Measurements from ENCODE around the gene TRAM2.

TRAM2 gene

DNA sequence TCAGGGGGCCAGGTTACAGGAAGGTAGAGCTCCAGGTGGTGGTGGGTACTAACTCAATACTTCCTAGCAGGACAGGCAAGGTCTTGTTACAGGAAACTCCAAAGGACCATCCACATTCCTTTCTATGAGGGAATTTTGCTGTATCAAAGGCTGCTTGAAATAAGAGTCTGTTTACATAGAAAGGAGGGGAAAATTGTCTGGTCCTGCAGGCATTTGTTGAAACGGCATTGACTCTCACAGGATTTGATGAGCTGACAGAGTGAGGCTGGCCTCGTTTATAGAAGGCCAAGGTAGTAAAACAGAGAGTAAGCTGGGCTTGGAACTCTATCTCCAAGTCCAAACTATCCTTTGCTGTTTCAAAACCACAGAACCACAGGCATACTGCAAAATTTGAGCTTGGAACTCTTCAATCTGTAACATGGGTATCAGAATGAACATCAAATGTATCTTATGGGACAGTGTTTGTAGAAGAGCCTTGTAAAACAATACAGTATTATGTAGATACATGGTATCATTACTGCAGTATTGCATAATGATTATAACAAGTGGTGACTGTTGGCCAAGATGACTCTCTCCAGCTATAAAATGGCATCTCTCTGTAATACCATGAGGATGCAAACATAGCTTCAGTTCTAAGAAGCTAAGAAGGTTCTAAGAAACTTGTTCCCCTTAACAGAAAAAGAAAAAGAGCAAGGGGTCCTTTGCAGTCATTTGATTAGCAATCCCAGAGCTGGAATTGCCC, 61.5 kb downstream of the TRAM2 start:
- Mint-ChIP-seq H3K9me3 (no peaks in the 10 kb centered on the region), H3K36me3 (ENCODE audit: low read depth) (peaks cover 98% of the 10 kb centered on the region), H3K4me1 (ENCODE audit: low read depth) (peaks cover 42% of the 10 kb centered on the region), H3K4me3 (no peak overlapping the region), H3K27ac (no peak overlapping the region), H3K27me3 (no peaks in the 10 kb centered on the region)
- intact Hi-C loops (cut with micrococcal nuclease) = no loop called here

DNA sequence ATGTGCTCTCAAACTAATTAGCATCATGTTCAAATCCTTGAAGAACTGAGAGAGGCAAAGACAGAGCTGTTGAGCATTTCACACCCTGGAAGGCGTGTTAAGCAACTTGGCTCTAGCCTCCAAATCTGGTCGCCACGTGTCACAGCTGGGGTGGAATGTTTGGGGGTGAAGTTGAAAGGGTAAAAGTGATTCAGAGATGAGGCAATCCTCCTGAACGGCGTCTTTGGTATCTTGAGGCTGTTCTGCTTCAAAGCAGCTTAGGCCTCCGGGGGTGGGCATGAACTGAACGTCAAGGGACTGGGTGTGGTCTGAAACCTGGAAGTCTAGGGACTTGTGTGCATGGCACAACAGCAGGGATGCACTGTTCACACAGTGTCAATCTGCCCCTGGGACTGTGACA, 62.3 kb downstream of the TRAM2 start:
- H3K36me3 Mint-ChIP-seq (ENCODE audit: low read depth) = peaks cover 98% of the 10 kb centered on the region
- H3K27ac Mint-ChIP-seq = peak overlapping the region; percentile 34
- no peaks in the 10 kb centered on the region for H3K27me3 Mint-ChIP-seq
- peaks cover 33% of the 10 kb centered on the region for H3K4me1 Mint-ChIP-seq (ENCODE audit: low read depth)
- intact Hi-C loops (cut with micrococcal nuclease) = no loop called here
- no peak overlapping the region for H3K4me3 Mint-ChIP-seq
- H3K9me3 Mint-ChIP-seq = no peaks in the 10 kb centered on the region

DNA sequence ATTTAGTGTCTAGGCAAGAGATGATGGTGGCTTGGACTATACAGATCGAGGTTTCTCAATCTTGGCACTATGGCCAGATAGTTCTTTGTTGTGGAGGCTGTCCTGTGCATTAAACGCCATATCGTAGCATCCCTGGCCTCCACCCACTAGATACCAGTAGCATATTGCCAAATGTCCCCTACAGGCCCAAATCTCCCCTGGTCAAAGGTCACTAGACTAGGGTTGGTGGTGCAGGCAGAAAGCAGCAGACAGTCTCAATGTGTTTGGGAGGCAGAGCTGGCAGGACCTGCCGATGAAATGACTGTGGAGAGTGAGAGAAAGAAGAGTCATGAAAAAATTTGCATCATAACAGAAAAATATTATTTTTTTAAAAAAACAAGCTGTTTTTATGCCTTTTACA, 63.0 kb downstream of the TRAM2 start:
- H3K27me3 Mint-ChIP-seq = no peaks in the 10 kb centered on the region
- H3K4me3 Mint-ChIP-seq = no peak overlapping the region
- peaks cover 98% of the 10 kb centered on the region for H3K36me3 Mint-ChIP-seq (ENCODE audit: low read depth)
- no peak overlapping the region for H3K27ac Mint-ChIP-seq
- intact Hi-C loops (cut with micrococcal nuclease) = no loop called here
- no peaks in the 10 kb centered on the region for H3K9me3 Mint-ChIP-seq
- peaks cover 27% of the 10 kb centered on the region for H3K4me1 Mint-ChIP-seq (ENCODE audit: low read depth)

DNA sequence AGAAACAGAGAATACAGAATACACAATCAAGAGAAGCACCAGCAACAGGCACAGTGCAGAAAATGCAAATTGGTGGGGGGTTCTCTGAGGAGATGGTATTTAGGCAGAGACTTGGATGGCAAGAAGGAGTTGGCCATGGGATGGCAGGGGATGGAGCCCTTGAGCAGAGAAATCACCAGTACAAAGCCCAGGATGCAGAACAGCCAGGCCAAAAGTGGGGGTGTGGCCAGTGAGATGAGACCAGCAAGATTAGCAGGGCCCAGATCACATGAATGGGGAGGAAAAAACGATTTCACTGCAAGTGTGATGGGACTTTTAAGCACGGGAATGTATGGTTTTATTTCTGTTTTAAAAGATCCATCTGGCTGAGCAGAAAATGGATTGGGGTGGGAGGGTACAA, 63.4 kb downstream of the TRAM2 start:
- intact Hi-C loops (cut with micrococcal nuclease) = no loop called here
- Mint-ChIP-seq H3K27me3 (no peaks in the 10 kb centered on the region), H3K27ac (no peak overlapping the region), H3K4me1 (ENCODE audit: low read depth) (peaks cover 25% of the 10 kb centered on the region), H3K36me3 (ENCODE audit: low read depth) (peaks cover 98% of the 10 kb centered on the region), H3K4me3 (no peak overlapping the region), H3K9me3 (no peaks in the 10 kb centered on the region)

DNA sequence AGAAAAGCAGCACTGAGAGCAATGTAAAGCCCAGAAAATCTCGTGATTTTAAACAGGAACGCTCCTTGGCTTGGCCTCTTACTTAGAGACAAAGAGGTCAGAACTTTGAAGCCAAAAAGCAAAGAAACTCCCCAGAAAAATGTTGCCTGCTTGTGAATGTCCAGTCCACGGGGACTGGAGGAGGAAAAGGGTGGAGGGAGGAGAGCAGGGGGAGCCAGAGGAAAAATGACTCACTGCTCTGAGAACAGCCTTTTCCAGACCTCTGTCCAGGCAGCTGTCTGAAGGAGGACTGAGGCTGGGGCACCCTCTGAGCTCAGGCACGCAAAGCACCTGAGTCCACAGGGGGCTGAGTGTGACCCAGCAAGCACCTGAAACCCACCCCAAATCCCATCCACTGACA, 64.7 kb downstream of the TRAM2 start:
- H3K27me3 Mint-ChIP-seq = no peaks in the 10 kb centered on the region
- peaks cover 25% of the 10 kb centered on the region for H3K4me1 Mint-ChIP-seq (ENCODE audit: low read depth)
- peaks cover 99% of the 10 kb centered on the region for H3K36me3 Mint-ChIP-seq (ENCODE audit: low read depth)
- no peak overlapping the region for H3K27ac Mint-ChIP-seq
- no peak overlapping the region for H3K4me3 Mint-ChIP-seq
- H3K9me3 Mint-ChIP-seq = no peaks in the 10 kb centered on the region
- intact Hi-C loops (cut with micrococcal nuclease) = no loop called here

DNA sequence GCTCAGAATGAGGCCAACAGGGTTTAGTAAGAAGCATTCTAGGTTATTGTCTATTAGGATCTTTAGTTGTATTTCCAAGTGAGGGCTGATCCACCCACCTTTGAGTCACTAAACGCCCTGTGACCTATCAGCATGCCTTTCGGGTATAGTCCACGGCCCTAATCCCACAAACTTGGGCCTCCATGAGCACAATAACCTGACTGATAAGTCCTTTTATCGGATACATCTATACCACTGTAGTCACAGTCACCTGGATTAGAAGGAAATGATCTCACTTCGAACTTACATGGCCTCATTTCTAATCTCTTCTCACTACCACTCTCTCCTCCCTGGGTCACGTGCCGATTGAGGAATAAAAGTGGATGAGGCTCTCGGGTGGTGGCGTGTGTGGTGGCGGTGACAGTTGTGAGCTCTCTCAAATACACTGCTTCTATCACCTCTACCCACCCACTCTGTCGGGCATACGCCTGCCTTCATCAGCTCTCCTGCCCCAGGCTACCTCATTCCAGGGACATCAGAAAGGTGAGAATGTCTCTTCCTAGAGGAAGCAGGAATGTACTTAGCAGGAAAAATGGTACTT, 65.2 kb downstream of the TRAM2 start:
- Mint-ChIP-seq H3K4me1 (ENCODE audit: low read depth) (peaks cover 26% of the 10 kb centered on the region), H3K27me3 (no peaks in the 10 kb centered on the region), H3K36me3 (ENCODE audit: low read depth) (peaks cover 100% of the 10 kb centered on the region), H3K9me3 (no peaks in the 10 kb centered on the region), H3K4me3 (no peak overlapping the region), H3K27ac (no peak overlapping the region)
- intact Hi-C loops (cut with micrococcal nuclease) = no loop called here

DNA sequence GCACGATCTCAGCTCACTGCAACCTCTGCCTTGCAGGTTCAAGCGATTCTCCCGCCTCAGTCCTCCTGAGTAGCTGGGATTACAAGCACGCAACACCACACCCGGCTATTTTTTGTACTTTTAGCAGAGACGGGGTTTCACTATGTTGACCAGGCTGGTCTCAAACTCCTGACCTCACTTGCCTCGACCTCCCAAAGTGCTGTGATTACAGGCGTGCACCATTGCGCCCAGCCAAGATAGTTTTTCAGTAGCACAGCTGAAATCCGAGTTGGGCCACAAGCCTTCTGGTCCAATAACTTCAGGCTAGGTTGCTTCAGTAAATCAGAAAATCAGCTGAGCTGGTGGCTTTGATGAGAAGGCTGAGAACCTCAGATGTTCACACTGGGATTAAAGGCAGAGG, 65.7 kb downstream of the TRAM2 start:
- Mint-ChIP-seq H3K27ac (no peak overlapping the region), H3K4me3 (no peak overlapping the region), H3K9me3 (no peaks in the 10 kb centered on the region), H3K4me1 (ENCODE audit: low read depth) (peaks cover 31% of the 10 kb centered on the region), H3K27me3 (no peaks in the 10 kb centered on the region), H3K36me3 (ENCODE audit: low read depth) (peaks cover 100% of the 10 kb centered on the region)
- intact Hi-C loops (cut with micrococcal nuclease) = no loop called here

DNA sequence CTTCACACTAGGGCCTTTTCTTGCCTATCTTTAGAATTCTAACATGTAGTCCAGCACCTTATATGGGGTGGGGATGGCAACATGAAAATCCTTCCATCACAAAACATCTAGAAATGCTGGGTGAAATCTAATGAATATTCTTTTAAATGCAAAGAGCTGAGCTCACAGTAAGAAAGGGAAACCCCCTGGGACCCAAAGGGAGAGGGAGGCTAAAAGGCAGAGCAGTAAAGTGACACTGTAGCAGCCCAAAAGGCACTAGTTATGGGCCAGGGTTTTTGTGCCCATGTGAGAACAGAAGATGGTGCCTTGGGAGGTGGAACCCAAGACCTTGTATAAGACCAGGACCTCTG, 66.7 kb downstream of the TRAM2 start:
- Mint-ChIP-seq H3K4me1 (ENCODE audit: low read depth) (peaks cover 41% of the 10 kb centered on the region), H3K9me3 (no peaks in the 10 kb centered on the region), H3K27ac (no peak overlapping the region), H3K4me3 (no peak overlapping the region), H3K27me3 (no peaks in the 10 kb centered on the region), H3K36me3 (ENCODE audit: low read depth) (peaks cover 100% of the 10 kb centered on the region)
- intact Hi-C loops (cut with micrococcal nuclease) = no loop called here

DNA sequence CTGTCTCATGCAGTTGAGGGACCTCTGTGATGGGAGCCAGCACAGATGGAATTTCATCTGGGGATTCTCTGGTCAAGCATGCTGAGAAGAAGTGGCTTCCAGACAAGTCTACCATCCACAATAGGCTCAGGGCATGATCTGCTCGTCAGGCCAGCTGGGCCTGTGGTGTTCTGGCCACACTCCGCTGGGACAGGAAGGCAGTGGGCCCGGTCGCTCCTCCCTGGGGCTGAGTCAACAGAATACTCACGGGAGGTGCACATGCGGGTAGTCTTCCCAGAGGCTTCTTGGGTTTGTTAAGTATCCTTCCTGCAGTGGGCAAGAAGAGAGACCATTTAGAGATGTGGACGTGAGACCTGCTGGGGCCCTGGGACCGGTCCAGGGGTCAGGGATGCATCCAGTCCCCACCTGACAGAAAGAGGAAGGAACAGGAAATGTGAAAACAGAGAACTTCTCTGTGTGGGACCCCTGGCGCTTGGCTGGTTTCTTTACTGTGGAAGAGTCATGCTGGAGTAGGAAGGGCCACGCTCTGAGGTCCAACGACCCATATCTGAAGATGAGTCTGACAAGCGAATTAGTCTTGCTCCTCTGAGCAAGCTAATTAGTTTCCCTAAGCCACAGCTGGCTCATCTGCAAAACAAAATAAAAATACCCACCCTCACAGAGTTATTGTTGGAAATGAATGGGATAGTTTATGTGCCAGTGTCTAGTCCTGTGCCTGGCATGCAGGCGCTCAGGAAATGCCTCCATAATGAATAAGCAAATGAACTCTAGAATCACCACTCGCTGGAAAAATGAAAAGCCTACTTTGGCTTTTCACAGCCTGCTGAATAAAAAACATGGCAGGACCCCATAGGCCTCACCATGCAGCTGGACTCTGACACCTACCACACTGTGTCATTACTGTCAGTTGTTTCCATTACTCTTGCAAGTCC, 67.3 kb downstream of the TRAM2 start:
- H3K9me3 Mint-ChIP-seq = no peaks in the 10 kb centered on the region
- H3K27me3 Mint-ChIP-seq = no peaks in the 10 kb centered on the region
- H3K36me3 Mint-ChIP-seq (ENCODE audit: low read depth) = peaks cover 100% of the 10 kb centered on the region
- no peak overlapping the region for H3K4me3 Mint-ChIP-seq
- H3K4me1 Mint-ChIP-seq (ENCODE audit: low read depth) = peaks cover 41% of the 10 kb centered on the region
- no peak overlapping the region for H3K27ac Mint-ChIP-seq
- intact Hi-C loops (cut with micrococcal nuclease) = no loop called here

DNA sequence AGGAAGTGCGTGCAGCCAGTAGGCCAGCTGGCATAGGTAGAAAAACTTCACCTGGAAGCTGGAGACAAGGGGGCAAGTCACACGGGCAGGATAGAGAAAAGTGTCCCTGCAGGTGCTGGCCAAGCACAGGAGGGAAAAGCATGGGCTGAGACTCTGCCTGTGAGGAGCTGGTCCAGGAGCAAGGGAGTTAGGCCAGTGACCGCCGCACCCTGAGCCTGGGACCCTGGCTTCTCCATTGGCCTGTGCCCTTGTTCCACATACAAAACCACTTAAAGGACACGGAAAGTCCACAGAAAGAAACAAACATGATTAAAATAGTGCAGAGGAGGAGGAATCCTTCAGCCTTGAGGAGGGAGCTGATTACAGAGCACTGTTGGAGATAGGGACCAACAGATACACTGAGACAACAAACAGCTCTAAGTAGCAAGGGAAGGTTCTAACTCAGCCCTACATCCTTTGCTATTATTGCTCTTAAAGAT, 68.6 kb downstream of the TRAM2 start:
- no peak overlapping the region for H3K27ac Mint-ChIP-seq
- intact Hi-C loops (cut with micrococcal nuclease) = no loop called here
- H3K4me1 Mint-ChIP-seq (ENCODE audit: low read depth) = peaks cover 49% of the 10 kb centered on the region
- no peaks in the 10 kb centered on the region for H3K27me3 Mint-ChIP-seq
- H3K9me3 Mint-ChIP-seq = no peaks in the 10 kb centered on the region
- no peak overlapping the region for H3K4me3 Mint-ChIP-seq
- H3K36me3 Mint-ChIP-seq (ENCODE audit: low read depth) = peaks cover 98% of the 10 kb centered on the region

DNA sequence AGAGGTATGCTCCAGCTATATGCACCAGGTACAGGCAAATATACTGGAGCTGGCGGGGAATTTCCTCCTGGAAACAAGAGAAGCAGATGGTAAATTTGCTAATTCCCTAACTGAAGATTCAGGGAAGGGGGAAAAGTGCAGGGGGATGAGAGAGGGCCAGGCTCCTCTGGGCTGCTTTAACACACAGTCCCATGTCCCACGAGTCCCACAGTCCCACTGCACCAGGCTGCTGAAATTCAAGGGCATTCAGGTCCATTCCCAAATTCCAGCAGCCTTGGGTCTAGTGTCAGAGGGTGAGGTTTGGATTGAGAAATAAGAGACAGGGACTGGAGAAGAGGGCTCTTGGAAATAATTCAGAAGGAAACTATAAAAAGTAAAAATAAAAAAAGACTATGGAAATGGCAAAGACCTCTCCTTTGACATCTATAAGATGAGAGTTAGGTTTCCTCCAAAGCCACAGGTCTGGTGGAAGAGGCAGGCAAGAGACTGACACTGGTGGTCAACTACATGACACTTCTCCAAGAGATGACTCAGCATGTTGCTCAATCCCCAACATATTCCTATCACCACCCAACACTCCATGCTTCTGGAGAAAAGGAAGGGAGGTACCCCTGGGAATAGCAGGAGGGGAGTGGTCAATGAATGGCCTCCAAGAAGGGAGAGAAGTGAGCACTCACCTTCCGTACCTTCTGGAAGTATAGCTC, 69.2 kb downstream of the TRAM2 start:
- intact Hi-C loops (cut with micrococcal nuclease) = no loop called here
- Mint-ChIP-seq H3K36me3 (ENCODE audit: low read depth) (peaks cover 98% of the 10 kb centered on the region), H3K27me3 (no peaks in the 10 kb centered on the region), H3K4me1 (ENCODE audit: low read depth) (peaks cover 53% of the 10 kb centered on the region), H3K9me3 (no peaks in the 10 kb centered on the region), H3K27ac (peak overlapping the region; percentile 65), H3K4me3 (no peak overlapping the region)

DNA sequence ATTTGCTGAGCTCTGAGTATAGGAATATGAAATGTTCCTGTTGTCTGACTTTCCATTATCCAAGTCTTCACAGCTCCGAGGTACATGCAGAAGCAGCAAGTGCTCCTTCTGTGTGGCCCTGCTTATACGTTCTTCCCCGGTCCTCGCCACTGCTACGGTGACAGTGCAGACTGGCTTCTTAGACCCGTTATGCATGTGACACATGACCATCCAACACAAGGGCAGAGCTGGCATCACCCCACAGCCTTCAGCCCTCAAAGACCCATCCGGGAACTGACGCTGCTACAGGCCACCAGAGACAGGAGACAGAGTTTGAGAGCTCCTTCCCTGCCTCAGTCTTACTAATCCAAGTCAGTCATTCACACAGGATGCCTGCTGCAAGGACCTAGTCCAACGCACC, 70.4 kb downstream of the TRAM2 start:
- H3K27me3 Mint-ChIP-seq = no peaks in the 10 kb centered on the region
- H3K27ac Mint-ChIP-seq = peak overlapping the region; percentile 84
- H3K9me3 Mint-ChIP-seq = no peaks in the 10 kb centered on the region
- intact Hi-C loops (cut with micrococcal nuclease) = no loop called here
- H3K4me1 Mint-ChIP-seq (ENCODE audit: low read depth) = peaks cover 56% of the 10 kb centered on the region
- no peak overlapping the region for H3K4me3 Mint-ChIP-seq
- H3K36me3 Mint-ChIP-seq (ENCODE audit: low read depth) = peaks cover 98% of the 10 kb centered on the region

DNA sequence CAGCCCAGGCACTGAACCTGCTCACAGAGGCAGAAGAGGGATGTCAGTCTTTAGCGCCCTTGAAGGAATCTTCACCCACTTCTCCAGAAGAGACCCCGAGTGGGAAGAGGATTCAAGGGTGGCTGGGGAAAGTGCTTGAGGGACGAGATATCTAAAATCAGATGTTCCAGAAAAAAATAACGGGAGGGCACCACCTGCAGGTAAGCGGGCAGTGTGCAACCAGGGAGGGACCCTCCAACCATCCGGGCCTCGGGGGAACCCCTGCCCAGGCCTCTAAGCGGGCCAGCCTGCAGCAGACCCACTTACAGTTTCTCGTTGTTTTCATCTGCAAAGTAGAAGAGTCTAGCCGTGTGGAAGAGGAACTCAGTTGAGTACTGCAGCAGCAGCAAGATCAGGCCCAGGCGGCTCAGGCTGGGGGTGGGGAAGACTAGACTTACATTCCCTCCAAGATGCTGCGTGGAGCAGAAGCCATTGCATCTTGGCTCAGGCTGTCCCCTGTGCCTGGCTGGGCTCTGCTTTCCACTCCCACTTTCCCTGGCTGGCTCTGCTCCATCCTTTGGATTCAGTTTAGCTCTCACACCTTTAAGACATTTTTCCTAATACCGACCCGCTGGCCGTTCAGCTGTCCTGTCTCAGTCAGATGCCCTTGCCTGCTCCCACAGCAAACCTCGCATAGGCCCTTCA, 71.0 kb downstream of the TRAM2 start:
- Mint-ChIP-seq H3K4me1 (ENCODE audit: low read depth) (peaks cover 56% of the 10 kb centered on the region), H3K27ac (peak overlapping the region; percentile 84), H3K9me3 (no peaks in the 10 kb centered on the region), H3K27me3 (no peaks in the 10 kb centered on the region), H3K36me3 (ENCODE audit: low read depth) (peaks cover 98% of the 10 kb centered on the region), H3K4me3 (no peak overlapping the region)
- intact Hi-C loops (cut with micrococcal nuclease) = no loop called here
